DMS153 treated with DMSO at 0.1 percent for 48 hours (cell line): ENCODE data around the gene SNN.

Experiments
- DNase-seq: peaks from one replicate; lab custom pipeline; 2025; ENCODE audit not compliant: unreplicated experiment; lab: John Stamatoyannopoulos, UW

Gene SNN

GRCh38 chr16:11696266-11697012, 28.2 kb downstream of the SNN start:
- no peak for DNase-seq

GRCh38 chr16:11697319-11697718, 29.1 kb downstream of the SNN start:
- DNase-seq: no peak

- DNase-seq: no peak
Observed at GRCh38 chr16:11698271-11698689, 30.0 kb downstream of the SNN start.

GRCh38 chr16:11699234-11699894, 31.1 kb downstream of the SNN start:
- DNase-seq: no peak

- DNase-seq: no peak
Observed at GRCh38 chr16:11700264-11701029, 32.2 kb downstream of the SNN start.

- DNase-seq: no peak
Observed at GRCh38 chr16:11705311-11706025, 37.2 kb downstream of the SNN start.

GRCh38 chr16:11706180-11706742, 38.0 kb downstream of the SNN start:
- no peak for DNase-seq

- DNase-seq: no peak
Observed at GRCh38 chr16:11707679-11708197, 39.5 kb downstream of the SNN start.

GRCh38 chr16:11708421-11708820, 40.2 kb downstream of the SNN start:
- DNase-seq: no peak

GRCh38 chr16:11711662-11712061, 43.4 kb downstream of the SNN start:
- DNase-seq: no peak

- no peak for DNase-seq
Observed at GRCh38 chr16:11712122-11712521, 43.9 kb downstream of the SNN start.

- no peak for DNase-seq
Observed at GRCh38 chr16:11715246-11715947, 47.1 kb downstream of the SNN start.

GRCh38 chr16:11716336-11716735, 48.1 kb downstream of the SNN start:
- no peak for DNase-seq

GRCh38 chr16:11717811-11718210, 49.6 kb downstream of the SNN start:
- no peak for DNase-seq

GRCh38 chr16:11719171-11719570, 50.9 kb downstream of the SNN start:
- DNase-seq: no peak

- DNase-seq: no peak
Observed at GRCh38 chr16:11719762-11720161, 51.5 kb downstream of the SNN start.

GRCh38 chr16:11721781-11722467, 53.7 kb downstream of the SNN start:
- DNase-seq: no peak

GRCh38 chr16:11722468-11722808, 54.2 kb downstream of the SNN start:
- DNase-seq: no peak

GRCh38 chr16:11725457-11725856, 57.2 kb downstream of the SNN start:
- DNase-seq: no peak

GRCh38 chr16:11726008-11726407, 57.8 kb downstream of the SNN start:
- DNase-seq: no peak
